SK-MEL-5 (cell line): Measurements from ENCODE around the gene SPDYC. TPM values are rescaled to one million over a fixed set of nuclear protein-coding genes. Genes with fewer than 3 reads are reported as not detected.
"Not testable (repeated sequence)": the region's sequence is repeated elsewhere in the genome, so short reads cannot be mapped to it uniquely, and the experiment has no call there.

Experiments
- DNase-seq: peaks from one replicate; pipeline ENCODE4 v3.0.0-alpha.2; 2016; ENCODE audit warnings: low read depth, low spot score
- in situ Hi-C: cut with HindIII; loops from 2 replicates; pipeline ENCODE4 v1.10.0; 2016; ENCODE audit warnings: low sequenced_read_pairs, high pct_unique_total_duplicates, low pct_unique_long_range_greater_than_20kb
- total RNA-seq: library from RNA; depleted of rRNA; stranded (reverse); fragments of >200 nt; shearing (Covaris generic); gene quantifications from 2 replicates; pipeline ENCODE4 v1.2.3, GENCODE V29; 2014

SPDYC gene
- total RNA-seq, 1 experiment from 2014 or later = not detected

- in situ Hi-C loops = no loop called here
- DNase-seq = peak; percentile 34
Observed at GRCh38 chr11:65132988-65133700, 36.9 kb upstream of the SPDYC start.

GRCh38 chr11:65133724-65134123 is 36.3 kb upstream of the SPDYC start:
- in situ Hi-C loops = no loop called here
- no peak for DNase-seq

GRCh38 chr11:65134240-65134951 is 35.6 kb upstream of the SPDYC start, which contains the start of gene SYVN1:
Gene SYVN1, minus strand, starts transcription at chr11:65134519. Its CDS starts 918 bp downstream, at chr11:65133601.
- peak; percentile 81 for DNase-seq
- in situ Hi-C loops = no loop called here

GRCh38 chr11:65134952-65135632 is 34.9 kb upstream of the SPDYC start:
- peak; percentile 95 for DNase-seq
- in situ Hi-C loops = no loop called here

- DNase-seq = no peak
- in situ Hi-C loops = no loop called here
Observed at GRCh38 chr11:65135633-65136145, 34.3 kb upstream of the SPDYC start.

- in situ Hi-C loops = no loop called here
Observed at GRCh38 chr11:65136515-65137096, 33.4 kb upstream of the SPDYC start.

GRCh38 chr11:65141896-65142494 is 28.0 kb upstream of the SPDYC start:
- no peak for DNase-seq
- in situ Hi-C loops = no loop called here

More at GRCh38 chr11:65136515-65137096, 33.4 kb upstream of the SPDYC start:
- DNase-seq = no peak

- in situ Hi-C loops = no loop called here
- no peak for DNase-seq
Observed at GRCh38 chr11:65147352-65148075, 22.5 kb upstream of the SPDYC start.

GRCh38 chr11:65148657-65149056 is 21.4 kb upstream of the SPDYC start:
- DNase-seq = no peak
- in situ Hi-C loops = no loop called here

- in situ Hi-C loops, DNase-seq: not testable (repeated sequence)
Observed at GRCh38 chr11:65150131-65150508, 19.9 kb upstream of the SPDYC start.

- in situ Hi-C loops = no loop called here
- DNase-seq = peak; percentile 4
Observed at GRCh38 chr11:65150509-65151299, 19.3 kb upstream of the SPDYC start.

- in situ Hi-C loops = no loop called here
- DNase-seq = no peak
Observed at GRCh38 chr11:65151331-65151899, 18.6 kb upstream of the SPDYC start.

- in situ Hi-C loops = no loop called here
- no peak for DNase-seq
Observed at GRCh38 chr11:65152122-65152521, 17.9 kb upstream of the SPDYC start.

- in situ Hi-C loops = no loop called here
- DNase-seq = no peak
Observed at GRCh38 chr11:65156256-65156655, 13.8 kb upstream of the SPDYC start.

- in situ Hi-C loops = no loop called here
Observed at GRCh38 chr11:65156926-65157325, 13.1 kb upstream of the SPDYC start.

GRCh38 chr11:65157336-65157735 is 12.7 kb upstream of the SPDYC start:
- no peak for DNase-seq
- in situ Hi-C loops = no loop called here

More at GRCh38 chr11:65156926-65157325, 13.1 kb upstream of the SPDYC start:
- no peak for DNase-seq
